Loucy (cell line): ENCODE data around the gene DHRS4.
"Not testable (repeated sequence)": the region's sequence is repeated elsewhere in the genome, so short reads cannot be mapped to it uniquely, and the experiment has no call there.

Experiments
- EZH2phosphoT487 ChIP-seq: fragments of 200-600 bp; IDR thresholded peaks from 2 replicates; pipeline ENCODE4 v1.6.1; 2018; ENCODE audit warnings: antibody characterized with exemption, mild to moderate bottlenecking, moderate library complexity, borderline replicate concordance
- TF ChIP-seq, protein P1 (sequence below): fragments of 200-600 bp; sonication (generic); conservative IDR thresholded peaks from 2 replicates; pipeline ENCODE4 v1.5.1; 2014; ENCODE audit warnings: mild to moderate bottlenecking, antibody characterized with exemption, low read length

DNA sequence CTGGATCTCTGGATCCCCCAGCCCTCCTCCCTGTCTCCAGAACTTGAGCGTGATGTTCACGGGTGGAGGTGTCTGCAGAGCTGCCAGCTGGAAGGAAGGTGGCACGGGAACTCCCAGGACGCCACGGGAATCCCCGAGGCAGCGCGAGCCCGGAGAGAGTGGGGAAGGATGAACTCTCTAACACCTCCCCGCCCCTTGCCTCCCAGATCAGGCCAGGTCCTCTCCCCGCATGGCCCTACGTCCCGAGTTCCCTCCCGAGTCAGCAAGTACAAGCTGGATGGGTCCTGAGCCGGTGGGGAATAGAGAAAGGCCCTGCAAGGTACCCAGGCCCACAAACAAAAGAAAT, 52.9 kb downstream of the DHRS4 start:
- TF ChIP-seq, protein P1, sequence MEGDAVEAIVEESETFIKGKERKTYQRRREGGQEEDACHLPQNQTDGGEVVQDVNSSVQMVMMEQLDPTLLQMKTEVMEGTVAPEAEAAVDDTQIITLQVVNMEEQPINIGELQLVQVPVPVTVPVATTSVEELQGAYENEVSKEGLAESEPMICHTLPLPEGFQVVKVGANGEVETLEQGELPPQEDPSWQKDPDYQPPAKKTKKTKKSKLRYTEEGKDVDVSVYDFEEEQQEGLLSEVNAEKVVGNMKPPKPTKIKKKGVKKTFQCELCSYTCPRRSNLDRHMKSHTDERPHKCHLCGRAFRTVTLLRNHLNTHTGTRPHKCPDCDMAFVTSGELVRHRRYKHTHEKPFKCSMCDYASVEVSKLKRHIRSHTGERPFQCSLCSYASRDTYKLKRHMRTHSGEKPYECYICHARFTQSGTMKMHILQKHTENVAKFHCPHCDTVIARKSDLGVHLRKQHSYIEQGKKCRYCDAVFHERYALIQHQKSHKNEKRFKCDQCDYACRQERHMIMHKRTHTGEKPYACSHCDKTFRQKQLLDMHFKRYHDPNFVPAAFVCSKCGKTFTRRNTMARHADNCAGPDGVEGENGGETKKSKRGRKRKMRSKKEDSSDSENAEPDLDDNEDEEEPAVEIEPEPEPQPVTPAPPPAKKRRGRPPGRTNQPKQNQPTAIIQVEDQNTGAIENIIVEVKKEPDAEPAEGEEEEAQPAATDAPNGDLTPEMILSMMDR: not testable (repeated sequence)
- not testable (repeated sequence) for TF ChIP-seq EZH2phosphoT487
